NCI-H2196 (cell line): Measurements from ENCODE around the gene HLA-DQB1.

ENCODE experiments used
- DNase-seq: peaks from one replicate; lab custom pipeline; 2025; ENCODE audit not compliant: unreplicated experiment; lab: John Stamatoyannopoulos, UW

HLA-DQB1 gene

DNA sequence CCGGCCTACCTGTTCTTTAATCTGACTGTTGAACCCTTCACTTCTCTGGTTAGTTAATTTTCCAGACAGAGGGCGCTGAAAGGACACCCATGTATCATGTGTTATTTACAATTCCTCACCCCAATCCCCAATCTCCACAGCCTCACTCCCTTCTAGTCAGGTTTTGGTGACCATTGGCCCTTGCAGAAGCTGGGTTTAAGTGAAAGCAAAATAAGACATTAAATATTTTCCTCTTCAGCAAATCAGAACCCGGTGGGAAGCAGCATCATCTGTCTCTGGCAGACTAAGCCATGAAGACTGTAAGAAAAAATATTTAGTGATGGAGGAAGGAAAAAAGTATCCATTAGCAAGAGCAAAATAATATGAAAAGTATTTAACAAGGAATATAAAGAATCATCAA lies 38.6 kb downstream of the HLA-DQB1 start:
- DNase-seq = no peak

DNA sequence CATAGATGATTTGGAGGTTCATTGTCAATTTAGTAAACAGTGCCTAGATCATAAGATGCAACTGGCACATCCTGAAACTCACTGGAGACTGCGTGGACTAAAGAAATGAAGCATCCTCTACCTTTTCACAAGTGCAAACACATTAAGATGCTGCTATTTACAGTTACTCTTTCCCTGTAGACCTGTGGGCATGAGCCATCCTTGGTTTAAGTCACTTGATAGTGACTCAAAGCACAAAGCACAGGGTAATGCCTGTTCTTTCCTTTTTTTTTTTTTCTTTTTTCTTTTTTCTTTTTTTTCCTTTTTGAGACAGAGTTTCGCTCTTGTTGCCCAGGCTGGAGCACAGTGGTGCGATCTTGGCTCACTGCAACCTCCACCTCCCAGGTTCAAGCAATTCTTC lies 39.2 kb downstream of the HLA-DQB1 start:
- DNase-seq = no peak

DNA sequence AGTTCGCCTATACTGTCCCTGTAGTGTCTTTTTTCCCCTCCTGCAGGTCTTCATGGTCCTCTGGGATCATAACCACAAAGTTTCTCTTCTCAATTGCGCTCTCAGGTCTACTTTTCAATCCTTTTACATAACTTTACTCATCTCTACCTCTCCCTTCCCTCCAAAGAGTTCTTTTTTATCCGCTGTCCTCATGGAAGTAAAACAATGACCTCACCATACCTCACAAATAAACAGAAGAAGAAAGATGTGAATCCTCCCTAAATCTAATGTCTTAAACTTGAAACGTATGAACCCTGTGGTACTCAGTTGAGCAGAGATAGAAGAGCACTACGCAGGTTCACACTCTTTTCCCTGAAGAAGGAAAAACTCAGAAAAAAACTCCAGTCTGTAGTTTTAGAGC lies 41.3 kb downstream of the HLA-DQB1 start:
- DNase-seq = no peak

DNA sequence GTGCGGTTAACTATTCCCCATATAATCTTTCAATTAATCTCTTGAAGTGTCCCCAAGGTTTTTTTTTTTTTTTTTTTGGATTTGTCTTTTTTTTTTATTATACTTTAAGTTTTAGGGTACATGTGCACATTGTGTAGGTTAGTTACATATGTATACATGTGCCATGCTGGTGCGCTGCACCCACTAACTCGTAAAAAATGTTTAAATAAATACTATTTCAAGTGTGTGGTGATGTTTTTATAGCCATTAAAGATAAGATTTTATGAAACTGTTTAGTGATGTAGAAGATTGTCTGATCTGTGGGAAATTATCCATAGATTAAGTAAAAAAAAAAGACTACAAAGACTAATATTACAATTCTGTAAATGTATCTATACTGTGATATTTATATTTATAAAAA lies 41.9 kb downstream of the HLA-DQB1 start:
- DNase-seq = no peak

DNA sequence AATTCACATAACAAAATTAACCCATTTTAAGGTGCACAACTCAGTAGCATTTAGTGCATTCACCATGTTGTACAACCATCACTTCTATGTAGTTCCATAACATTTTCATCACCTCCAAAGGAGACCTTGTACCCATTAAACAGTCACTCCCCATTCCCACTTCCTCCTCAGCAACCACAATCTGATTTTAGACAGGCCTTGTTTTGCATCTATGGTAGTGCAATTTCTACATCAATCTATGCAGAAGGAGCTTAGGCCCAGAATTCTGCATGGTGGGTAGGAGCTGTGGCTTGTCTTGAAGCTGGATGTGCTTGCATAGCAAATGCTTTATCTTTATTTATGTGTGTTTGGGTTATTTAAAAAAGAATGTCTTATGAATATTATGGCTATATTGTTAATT lies 42.8 kb downstream of the HLA-DQB1 start:
- no peak for DNase-seq

DNA sequence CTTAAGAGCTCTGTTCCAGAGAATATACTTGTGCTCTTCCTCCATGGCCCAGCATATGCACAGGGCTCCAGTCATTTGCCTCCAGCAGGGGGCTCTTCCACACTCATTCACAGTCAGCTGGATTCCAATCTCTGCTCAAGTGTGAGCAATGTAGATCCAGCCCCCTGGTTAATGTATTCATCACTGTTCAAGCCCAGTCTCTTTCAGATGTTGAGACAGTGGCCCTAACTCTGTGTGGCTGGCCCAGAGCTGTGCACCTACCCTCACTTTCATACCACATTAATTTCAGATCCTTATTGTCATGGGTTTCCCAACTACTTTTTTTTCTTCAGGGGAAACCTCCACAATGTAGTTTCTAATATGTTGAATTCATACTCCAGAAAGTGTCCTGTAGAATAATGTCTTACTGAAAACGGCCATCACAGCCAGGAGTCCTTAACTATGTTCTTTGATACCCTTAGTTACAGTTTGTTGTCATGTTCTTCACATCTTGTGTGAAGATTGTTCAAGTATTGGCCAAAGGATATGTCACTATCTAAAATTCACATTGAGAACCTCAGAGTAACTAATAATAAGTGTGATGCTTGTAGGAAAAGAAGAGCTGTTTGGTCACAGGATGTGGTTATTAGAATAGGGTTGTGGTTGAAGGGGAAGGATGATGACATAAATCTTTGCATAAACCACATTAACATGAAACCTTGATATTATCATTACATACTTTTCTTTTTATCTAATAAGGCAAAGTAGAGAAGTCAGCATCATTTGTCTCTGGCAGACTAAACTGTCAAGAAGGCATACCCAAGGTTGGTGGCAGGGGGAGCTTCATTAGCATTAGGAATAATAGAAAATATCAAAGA lies 43.7 kb downstream of the HLA-DQB1 start:
- no peak for DNase-seq

DNA sequence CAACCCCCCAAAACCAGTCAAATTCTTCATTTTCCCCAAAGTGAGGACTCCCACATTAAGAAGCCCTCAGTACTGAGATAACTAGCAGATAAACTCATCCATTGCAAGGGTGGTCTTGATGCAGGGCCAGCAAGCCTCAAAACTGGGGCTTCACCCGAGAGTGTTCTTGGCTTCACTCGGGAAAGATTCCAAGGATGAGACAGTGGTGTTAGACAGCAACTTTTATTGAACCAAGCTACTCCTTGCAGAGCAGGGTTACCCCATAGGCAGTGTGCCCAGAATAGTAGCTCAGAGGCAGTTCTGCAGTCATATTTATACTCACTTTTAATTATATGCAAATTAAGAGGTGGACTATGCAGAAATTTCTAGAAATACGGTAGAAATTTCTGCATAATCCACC lies 45.1 kb downstream of the HLA-DQB1 start:
- DNase-seq = no peak

DNA sequence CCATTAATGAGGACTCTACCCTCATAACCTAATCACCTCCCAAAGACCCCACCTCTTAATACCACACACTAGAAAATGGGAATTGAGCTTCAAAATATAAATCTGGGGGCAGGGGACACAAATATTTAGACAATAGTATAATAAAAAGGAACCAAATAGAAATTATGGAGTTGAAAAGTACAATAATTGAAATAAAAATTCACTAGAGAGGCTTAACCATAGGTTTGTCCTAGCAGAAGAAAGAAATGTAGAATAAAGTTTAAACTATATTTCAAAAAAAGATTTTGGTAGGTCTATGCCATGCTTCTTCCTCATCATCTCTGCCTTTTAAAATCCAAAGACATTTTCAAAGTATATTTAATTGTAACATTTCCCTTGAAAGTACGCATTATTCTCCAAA lies 48.7 kb downstream of the HLA-DQB1 start:
- no peak for DNase-seq

DNA sequence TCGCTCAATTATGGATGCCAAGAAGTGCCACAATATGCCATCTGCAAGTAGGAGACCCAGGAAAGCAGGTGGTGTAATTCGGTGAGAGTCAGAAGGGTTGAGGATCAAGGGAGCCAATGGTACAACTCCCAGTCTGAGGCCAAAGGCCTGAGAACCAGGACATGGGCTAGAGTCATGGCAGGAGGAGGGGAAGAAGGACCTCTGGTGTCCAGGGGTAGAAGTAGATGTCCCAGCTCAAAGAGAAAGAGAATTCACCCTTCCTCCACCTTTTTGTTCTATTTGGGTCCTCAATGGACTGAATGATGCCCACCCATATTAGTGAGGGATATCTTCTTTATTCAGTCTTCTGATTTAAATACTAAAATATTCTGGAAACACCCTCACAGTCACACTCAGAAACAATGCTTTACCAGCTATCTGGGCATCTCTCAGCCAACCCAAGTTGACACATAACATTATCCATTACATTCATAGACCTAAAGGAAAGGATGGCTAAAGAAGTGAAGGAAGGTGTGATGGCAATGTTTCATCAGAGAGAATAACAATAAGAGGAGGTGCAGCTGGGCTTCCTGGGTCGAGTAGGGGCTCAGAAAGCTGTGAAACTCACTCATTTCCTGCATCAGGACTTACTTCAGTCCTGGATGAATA lies 50.4 kb downstream of the HLA-DQB1 start:
- no peak for DNase-seq

DNA sequence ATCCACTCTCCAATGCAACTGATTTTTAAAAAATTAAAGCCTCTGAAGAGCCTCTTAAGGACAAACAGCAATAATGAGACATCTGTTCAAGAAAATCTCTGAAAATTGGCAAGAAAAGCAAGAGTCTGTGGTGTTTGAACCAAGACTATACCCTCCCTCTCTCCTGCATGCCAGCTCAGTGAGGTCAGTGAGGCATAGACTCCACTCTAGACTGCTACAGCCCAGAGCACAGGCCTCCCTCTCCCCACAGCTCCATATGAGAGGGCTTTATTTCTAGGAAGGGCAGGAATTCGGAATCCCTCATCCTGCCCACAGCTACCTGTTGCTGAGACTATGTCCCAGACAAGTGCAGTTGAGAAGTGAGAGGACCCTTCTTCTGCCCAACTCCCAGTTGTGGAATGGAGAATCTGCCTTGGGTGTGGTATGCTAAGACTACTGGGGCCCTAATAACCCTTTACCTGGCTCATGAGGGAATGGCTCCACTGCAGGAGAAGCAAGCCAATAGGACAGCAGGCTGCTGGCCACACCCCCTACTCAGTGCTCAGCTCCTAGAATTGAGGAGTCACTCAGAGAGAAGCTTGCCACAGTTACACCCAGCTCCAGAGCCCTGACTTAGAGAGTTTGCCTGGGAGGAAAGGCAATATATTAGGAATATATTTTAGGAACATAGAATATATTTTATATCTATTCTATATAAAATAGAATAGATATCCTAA lies 51.9 kb downstream of the HLA-DQB1 start:
- no peak for DNase-seq

DNA sequence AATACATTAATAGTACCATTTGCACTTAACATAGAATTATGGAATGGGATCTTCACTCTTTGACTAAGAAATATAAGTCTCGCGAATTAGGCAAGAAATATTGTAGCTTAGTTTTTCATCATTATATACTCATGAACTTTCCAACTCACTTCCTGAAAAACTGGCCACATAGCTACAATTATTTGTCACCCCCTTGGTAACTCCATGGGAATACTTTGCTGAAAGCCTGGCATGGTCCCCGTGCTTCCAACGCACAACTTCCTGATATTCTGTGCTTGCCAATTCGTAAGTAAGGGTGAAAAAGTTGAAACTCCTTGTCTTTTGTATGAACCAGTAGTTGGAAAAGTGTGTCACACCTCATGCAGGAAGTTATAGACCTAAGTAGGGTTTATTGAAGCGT lies 53.0 kb downstream of the HLA-DQB1 start:
- no peak for DNase-seq

DNA sequence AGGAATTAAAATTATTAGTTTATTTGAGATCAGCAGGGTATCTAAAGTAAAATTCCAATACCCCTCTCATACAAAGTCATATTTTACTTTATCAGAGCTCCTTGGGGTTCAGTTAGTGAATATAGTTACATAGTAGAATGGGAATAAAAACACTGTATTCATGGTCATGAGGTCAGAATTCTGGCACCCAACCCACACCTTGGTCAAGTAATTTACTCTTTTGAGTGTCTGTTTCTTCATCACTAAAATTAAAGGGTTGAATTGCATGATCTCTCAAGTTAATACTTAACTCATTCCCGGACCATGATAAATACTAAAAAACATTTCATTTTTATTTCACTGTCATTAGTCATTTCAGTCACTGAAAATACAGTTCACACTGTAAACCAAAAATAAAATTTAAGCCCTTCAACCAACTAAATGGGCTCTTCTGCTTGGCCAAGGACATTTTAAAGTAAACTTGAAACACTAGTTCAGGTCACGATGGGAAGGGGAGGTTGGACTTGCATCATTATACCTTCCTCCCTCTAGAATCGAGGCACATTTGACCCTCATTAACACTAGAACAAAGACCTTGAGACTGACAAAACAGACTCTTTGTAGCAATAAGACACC lies 55.7 kb downstream of the HLA-DQB1 start:
- DNase-seq = no peak

DNA sequence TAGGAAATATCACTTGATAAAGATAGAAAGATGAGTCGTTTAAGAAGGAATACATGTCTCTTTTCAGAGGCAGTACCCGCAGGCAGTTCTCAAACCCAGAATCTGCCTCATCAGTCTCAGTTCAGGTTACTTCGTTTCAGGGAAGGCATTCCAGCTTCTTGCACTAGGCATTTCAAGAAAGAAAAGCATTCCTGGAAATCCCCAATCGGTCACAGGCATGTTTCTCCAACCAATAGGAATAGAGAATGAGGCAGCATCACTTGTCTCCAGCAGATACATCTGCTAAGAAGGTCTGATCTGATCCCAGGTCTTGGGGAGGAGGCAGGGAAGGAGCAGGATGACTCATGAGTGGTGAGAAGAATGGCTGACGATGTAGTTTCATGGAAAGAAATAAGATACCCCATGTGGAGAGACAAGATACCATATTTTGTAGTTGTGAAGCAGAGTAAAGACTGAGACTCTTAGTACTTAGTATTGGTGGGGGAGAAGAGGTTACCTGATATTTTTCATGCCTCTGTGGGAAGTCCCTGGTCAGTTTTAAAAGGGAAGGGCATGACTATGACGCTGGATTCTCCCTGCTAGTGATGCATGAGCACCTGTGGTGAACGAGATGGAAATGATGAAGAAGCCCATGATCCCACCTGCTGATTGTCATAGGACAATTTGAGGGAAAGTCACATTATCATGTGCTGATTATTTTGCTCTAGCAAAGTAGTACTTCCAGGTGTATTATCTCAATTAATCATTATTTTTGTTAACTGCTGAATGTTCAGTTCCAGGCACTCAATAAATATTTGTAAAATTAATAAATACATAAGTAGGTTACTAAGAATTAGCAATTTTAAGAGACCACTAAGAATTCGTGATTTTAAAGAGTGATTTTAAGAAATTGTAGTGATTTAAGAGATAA lies 56.5 kb downstream of the HLA-DQB1 start:
- peak; percentile 57 for DNase-seq
